Mesenchymal stem cell (in vitro differentiated cells and primary cell): ENCODE results near the gene SNCAIP.

Experiments used
- DNase-seq: peaks from one replicate; pipeline ENCODE4 v3.0.0-alpha.2; 2013
- H2AFZ ChIP-seq: one replicate; pipeline ENCODE4 v1.6.1; 2013; ENCODE audit warnings: low read depth, mild to moderate bottlenecking, control low read depth, inconsistent platforms, low read length, moderate library complexity
- H2AK5ac ChIP-seq: 2 replicates; pipeline ENCODE4 v1.6.1; 2013; ENCODE audit warnings: low read length, moderate library complexity, mild to moderate bottlenecking, inconsistent platforms; ENCODE audit not compliant: severe bottlenecking
- H2BK120ac ChIP-seq: one replicate; pipeline ENCODE4 v1.6.1; 2013; ENCODE audit warnings: low read depth, mild to moderate bottlenecking, inconsistent platforms, low read length, moderate library complexity
- H2BK12ac ChIP-seq, 2 experiments: one replicate each; pipeline ENCODE4 v1.6.1; 2013; ENCODE audit warnings: inconsistent platforms in 2 of 2, low read length in 2 of 2, mild to moderate bottlenecking in 2 of 2, moderate library complexity in 2 of 2, control low read depth in 1 of 2
- H2BK15ac ChIP-seq: one replicate; pipeline ENCODE4 v1.6.1; 2013; ENCODE audit warnings: mild to moderate bottlenecking, low read depth, inconsistent platforms; ENCODE audit not compliant: poor library complexity, severe bottlenecking
- H2BK5ac ChIP-seq: 2 replicates; pipeline ENCODE4 v1.6.1; 2013; ENCODE audit warnings: low read depth, mild to moderate bottlenecking, low read length, control low read depth, inconsistent platforms; ENCODE audit not compliant: poor library complexity, severe bottlenecking
- H3K14ac ChIP-seq, 2 experiments: one replicate each; pipeline ENCODE4 v1.6.1; 2013; ENCODE audit warnings: inconsistent platforms in 2 of 2, low read length in 2 of 2, control low read depth in 1 of 2, mild to moderate bottlenecking in 1 of 2, moderate library complexity in 1 of 2
- H3K18ac ChIP-seq, 2 experiments: one replicate each; pipeline ENCODE4 v1.6.1; 2013; ENCODE audit warnings: inconsistent platforms in 2 of 2, low read length in 2 of 2, control low read depth in 1 of 2, low read depth in 1 of 2, mild to moderate bottlenecking in 1 of 2
- H3K23ac ChIP-seq, 2 experiments: one replicate each; pipeline ENCODE4 v1.6.1; 2013; ENCODE audit warnings: inconsistent platforms in 2 of 2, low read length in 2 of 2, mild to moderate bottlenecking in 2 of 2, moderate library complexity in 2 of 2, control low read depth in 1 of 2
- H3K27ac ChIP-seq: 2 replicates; pipeline ENCODE4 v1.5.1; 2013; ENCODE audit warnings: mild to moderate bottlenecking, moderate library complexity, low read length, control low read depth, inconsistent platforms; ENCODE audit not compliant: poor library complexity, severe bottlenecking
- H3K27me3 ChIP-seq, 2 experiments: 2 replicates each; pipeline versions ENCODE4 v1.6.1 to v1.7.0; 2013; ENCODE audit warnings: low read length in 2 of 2, mild to moderate bottlenecking in 2 of 2, moderate library complexity in 2 of 2, control low read depth in 1 of 2, inconsistent platforms in 1 of 2; ENCODE audit not compliant: control insufficient read depth in 1 of 2, insufficient read depth in 1 of 2
- H3K36me3 ChIP-seq, 2 experiments: 2 replicates each; pipeline versions ENCODE4 v1.6.1 to v1.7.0; 2013; ENCODE audit warnings: low read length in 2 of 2, control low read depth in 1 of 2, inconsistent platforms in 1 of 2, low read depth in 1 of 2, mild to moderate bottlenecking in 1 of 2; ENCODE audit not compliant: insufficient read depth in 2 of 2, control insufficient read depth in 1 of 2
- H3K4ac ChIP-seq, 2 experiments: one replicate each; pipeline ENCODE4 v1.6.1; 2013; ENCODE audit warnings: inconsistent platforms in 2 of 2, low read length in 2 of 2, mild to moderate bottlenecking in 2 of 2, moderate library complexity in 2 of 2, control low read depth in 1 of 2, low read depth in 1 of 2
- H3K4me1 ChIP-seq: 2 replicates; pipeline ENCODE4 v1.6.1; 2013; ENCODE audit warnings: low read depth, low read length, control low read depth; ENCODE audit not compliant: control insufficient read depth, insufficient read depth
- H3K4me2 ChIP-seq: 2 replicates; pipeline ENCODE4 v1.6.1; 2013; ENCODE audit warnings: low read length, mild to moderate bottlenecking, inconsistent platforms; ENCODE audit not compliant: poor library complexity, severe bottlenecking
- H3K4me3 ChIP-seq, 2 experiments: 2 replicates each; pipeline versions ENCODE4 v1.5.1 to v1.7.0; 2013; ENCODE audit warnings: low read length in 2 of 2, mild to moderate bottlenecking in 2 of 2, control low read depth in 1 of 2, low read depth in 1 of 2; ENCODE audit not compliant: insufficient read depth in 1 of 2
- H3K79me1 ChIP-seq: replicated peaks from 2 replicates; pipeline ENCODE4 v1.6.1; 2013; ENCODE audit warnings: mild to moderate bottlenecking, control low read depth, low read length, inconsistent platforms; ENCODE audit not compliant: poor library complexity, severe bottlenecking
- H3K9ac ChIP-seq: 2 replicates; pipeline ENCODE4 v1.7.0; 2013; ENCODE audit warnings: mild to moderate bottlenecking, low read length, moderate library complexity
- H3K9me3 ChIP-seq: 2 replicates; pipeline ENCODE4 v1.7.0; 2013; ENCODE audit warnings: mild to moderate bottlenecking, low read length; ENCODE audit not compliant: control insufficient read depth
- H4K8ac ChIP-seq: one replicate; pipeline ENCODE4 v1.6.1; 2013; ENCODE audit warnings: inconsistent platforms, mild to moderate bottlenecking, low read length, moderate library complexity
- H4K91ac ChIP-seq: one replicate; pipeline ENCODE4 v1.6.1; 2013; ENCODE audit warnings: mild to moderate bottlenecking, low read length, inconsistent platforms
- WGBS: methylation state at CpG from one replicate; pipeline ENCODE4 v1.1.7; 2013; ENCODE audit warnings: mixed read lengths; 5-methylcytosine and 5-hydroxymethylcytosine counted together

The SNCAIP gene

DNA sequence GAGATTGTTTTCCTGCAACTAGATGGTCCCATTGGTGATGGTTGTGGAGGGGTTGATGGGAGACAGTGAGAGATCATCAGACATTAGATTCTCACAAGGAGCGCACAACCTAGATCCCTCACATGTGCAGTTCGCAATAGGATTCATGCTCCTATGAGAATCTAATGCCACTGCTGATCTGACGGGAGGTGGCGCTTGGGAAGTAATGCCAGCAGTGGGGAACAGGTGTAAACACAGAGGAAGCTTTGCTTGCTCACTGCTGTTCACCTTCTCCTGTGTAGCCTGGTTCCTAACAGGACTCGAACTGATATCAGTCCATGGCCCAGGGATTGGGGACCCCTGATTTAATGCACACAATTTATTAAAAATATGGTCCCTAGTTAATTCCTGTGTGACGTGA is 18.8 kb downstream of the SNCAIP start:
- no peak overlapping the region for H2AFZ ChIP-seq
- H3K4ac ChIP-seq = no peak overlapping the region
- H3K18ac ChIP-seq = no peak overlapping the region
- no peak overlapping the region for H3K14ac ChIP-seq
- H3K23ac ChIP-seq = no peak overlapping the region
- no peaks in the 10 kb centered on the region for H3K9me3 ChIP-seq
- H3K27me3 ChIP-seq = no peaks in the 10 kb centered on the region
- no peaks in the 10 kb centered on the region for H3K36me3 ChIP-seq
- no peak overlapping the region for H2BK12ac ChIP-seq
- no peak overlapping the region for H2BK5ac ChIP-seq
- no peak overlapping the region for H2BK120ac ChIP-seq
- H3K9ac ChIP-seq = no peak overlapping the region
- H4K8ac ChIP-seq = no peak overlapping the region
- no peaks in the 10 kb centered on the region for H3K4me1 ChIP-seq
- H3K27ac ChIP-seq = no peak overlapping the region
- no peak overlapping the region for H4K91ac ChIP-seq
- H3K79me1 ChIP-seq = no peaks in the 10 kb centered on the region
- no peak overlapping the region for H3K4me2 ChIP-seq
- H2BK15ac ChIP-seq = no peak overlapping the region
- 92% methylated on average over 6 of the region's 6 CpGs for WGBS
- DNase-seq = no peak
- no peak overlapping the region for H3K4me3 ChIP-seq
- no peak overlapping the region for H2AK5ac ChIP-seq

DNA sequence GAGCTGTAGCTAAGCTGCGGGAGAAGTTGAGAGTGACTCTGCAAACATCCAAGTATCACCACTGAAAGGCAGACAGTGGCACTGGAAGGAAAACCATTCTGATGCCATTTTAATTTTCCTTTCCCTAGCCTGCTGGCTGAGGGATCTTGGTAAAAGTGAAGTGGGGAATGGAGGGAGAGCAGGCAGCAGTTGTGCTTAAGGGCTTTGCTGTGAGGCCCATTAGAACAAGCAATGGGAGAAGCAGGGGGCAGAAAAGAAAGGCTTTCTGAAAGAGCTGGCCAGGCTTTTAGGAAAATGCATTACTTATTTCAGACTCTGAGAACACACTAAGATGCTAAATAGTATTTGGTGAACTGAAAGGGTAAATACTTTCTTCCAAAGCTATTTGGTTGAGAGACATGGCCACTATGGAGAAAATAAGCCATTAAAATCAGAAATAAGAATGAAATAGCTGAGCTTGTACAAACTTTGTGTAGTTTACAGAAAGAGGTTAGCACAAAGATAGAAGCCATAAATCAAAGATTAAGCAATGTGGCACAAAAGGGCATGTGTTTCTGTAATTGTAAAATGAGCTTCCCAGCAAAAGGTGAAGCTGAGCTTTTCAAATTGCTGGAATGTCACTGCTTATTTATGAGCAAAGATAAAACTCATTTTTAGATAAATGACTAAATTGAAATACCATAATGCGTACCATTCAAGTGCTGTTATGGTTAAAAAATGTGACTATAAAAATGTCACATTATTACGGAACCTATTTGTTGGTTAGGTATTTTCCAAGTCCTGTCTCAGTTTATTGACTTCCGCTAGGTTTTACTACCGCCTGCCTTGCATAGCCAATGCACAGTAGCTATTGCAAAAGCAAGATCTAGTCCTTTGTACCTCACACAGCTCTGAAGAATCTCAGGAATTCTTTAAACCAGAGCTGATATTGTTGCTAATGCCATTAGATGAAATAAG is 20.8 kb downstream of the SNCAIP start:
- Histone ChIP-seq H3K4ac (no peak overlapping the region), H3K4me3 (no peak overlapping the region), H2BK120ac (no peak overlapping the region), H2BK5ac (no peak overlapping the region), H3K9ac (no peak overlapping the region), H2BK15ac (no peak overlapping the region), H3K23ac (no peak overlapping the region), H3K36me3 (no peaks in the 10 kb centered on the region), H4K8ac (no peak overlapping the region), H3K18ac (peak overlapping the region in 1 of 2 experiments; percentile 11), H3K4me2 (no peak overlapping the region), H3K4me1 (no peaks in the 10 kb centered on the region), H2AK5ac (no peak overlapping the region), H3K14ac (peak overlapping the region in 1 of 2 experiments; percentile 3), H3K9me3 (no peaks in the 10 kb centered on the region), H4K91ac (no peak overlapping the region), H3K27me3 (no peaks in the 10 kb centered on the region), H3K27ac (no peak overlapping the region), H2AFZ (no peak overlapping the region), H2BK12ac (no peak overlapping the region), H3K79me1 (no peaks in the 10 kb centered on the region)
- DNase-seq = peak; percentile 48
- WGBS = 69% methylated on average over 5 of the region's 5 CpGs

- Histone ChIP-seq H3K4me2 (no peak overlapping the region), H3K9ac (no peak overlapping the region), H2BK12ac (no peak overlapping the region), H3K14ac (no peak overlapping the region), H3K4me1 (no peaks in the 10 kb centered on the region), H4K91ac (no peak overlapping the region), H4K8ac (no peak overlapping the region), H2BK5ac (no peak overlapping the region), H3K18ac (no peak overlapping the region), H3K36me3 (no peaks in the 10 kb centered on the region), H3K27me3 (no peaks in the 10 kb centered on the region), H2AK5ac (no peak overlapping the region), H3K27ac (no peak overlapping the region), H2BK15ac (no peak overlapping the region), H3K23ac (no peak overlapping the region), H3K9me3 (no peaks in the 10 kb centered on the region), H3K4me3 (no peak overlapping the region), H3K4ac (peak overlapping the region in 1 of 2 experiments; percentile 26), H3K79me1 (no peaks in the 10 kb centered on the region), H2BK120ac (no peak overlapping the region), H2AFZ (no peak overlapping the region)
- 86% methylated on average over 4 of the region's 4 CpGs for WGBS
- DNase-seq = peak; percentile 22
These were observed 21.5 kb downstream of the SNCAIP start for GRCh38 chr5:122333564-122333963.

- no peaks in the 10 kb centered on the region for H3K9me3 ChIP-seq
- H3K36me3 ChIP-seq = no peaks in the 10 kb centered on the region
- no peak overlapping the region for H2AFZ ChIP-seq
- H2BK120ac ChIP-seq = no peak overlapping the region
- DNase-seq = no peak
- H3K23ac ChIP-seq = no peak overlapping the region
- H3K27ac ChIP-seq = no peak overlapping the region
- no peak overlapping the region for H2AK5ac ChIP-seq
- no peaks in the 10 kb centered on the region for H3K4me1 ChIP-seq
- H2BK15ac ChIP-seq = no peak overlapping the region
- 94% methylated on average over 4 of the region's 5 CpGs for WGBS
- no peak overlapping the region for H3K9ac ChIP-seq
- no peaks in the 10 kb centered on the region for H3K79me1 ChIP-seq
- H4K91ac ChIP-seq = no peak overlapping the region
- no peak overlapping the region for H2BK12ac ChIP-seq
- H3K27me3 ChIP-seq = no peaks in the 10 kb centered on the region
- H4K8ac ChIP-seq = no peak overlapping the region
- H3K4ac ChIP-seq = no peak overlapping the region
- no peak overlapping the region for H3K14ac ChIP-seq
- H3K4me2 ChIP-seq = no peak overlapping the region
- no peak overlapping the region for H3K18ac ChIP-seq
- H2BK5ac ChIP-seq = no peak overlapping the region
- H3K4me3 ChIP-seq = no peak overlapping the region
These were observed 27.6 kb downstream of the SNCAIP start for GRCh38 chr5:122339591-122339990.
